HG03571 (cell line): ENCODE measurements around the gene SVOPL.
"Not testable (repeated sequence)": the region's sequence is repeated elsewhere in the genome, so short reads cannot be mapped to it uniquely, and the experiment has no call there.

ENCODE experiments used
- ATAC-seq: cut with Tn5 transposase; IDR thresholded peaks from one replicate; pipeline ENCODE4 v1.9.1; 2021; ENCODE audit not compliant: unreplicated experiment

Gene SVOPL

DNA sequence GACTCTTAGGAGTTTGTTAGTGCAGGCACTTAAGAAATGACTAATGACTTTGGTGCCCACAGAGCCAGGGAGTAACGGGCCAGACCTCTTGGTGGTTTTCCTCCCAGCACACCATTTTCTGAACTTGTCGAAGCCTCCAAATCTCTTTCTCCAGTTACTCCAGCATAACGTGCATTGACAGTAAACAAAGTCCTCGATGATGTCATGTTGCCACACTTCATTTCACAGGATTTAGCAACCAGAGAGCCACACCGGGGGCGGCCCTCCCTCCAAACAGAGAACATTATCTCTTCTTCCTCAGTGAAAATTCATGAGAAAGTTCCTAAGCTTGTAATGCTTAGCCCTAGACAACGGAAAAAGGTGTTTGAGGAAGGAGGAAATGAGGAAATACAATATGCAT lies 4.0 kb upstream of the SVOPL start:
- no peak for ATAC-seq

DNA sequence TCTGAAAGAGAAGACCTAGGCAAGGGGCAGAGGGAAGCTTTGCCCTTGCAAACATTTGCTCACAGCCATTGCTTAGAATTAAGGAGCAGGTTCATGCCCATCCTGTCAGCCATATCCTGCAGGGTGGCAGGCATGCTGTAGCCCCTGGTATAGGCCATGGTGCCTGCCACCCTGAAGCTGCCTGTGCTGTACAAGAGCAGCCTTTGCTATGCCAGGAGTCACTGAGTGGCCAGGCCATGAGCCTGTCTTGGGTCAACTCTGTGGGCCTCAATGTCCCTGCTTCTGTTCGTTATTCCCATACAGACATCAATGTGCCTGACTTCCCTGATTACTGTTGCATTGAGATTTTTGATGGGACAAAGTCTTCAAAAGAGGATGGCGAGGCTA lies 368 bp upstream of the SVOPL start:
- no peak for ATAC-seq

DNA sequence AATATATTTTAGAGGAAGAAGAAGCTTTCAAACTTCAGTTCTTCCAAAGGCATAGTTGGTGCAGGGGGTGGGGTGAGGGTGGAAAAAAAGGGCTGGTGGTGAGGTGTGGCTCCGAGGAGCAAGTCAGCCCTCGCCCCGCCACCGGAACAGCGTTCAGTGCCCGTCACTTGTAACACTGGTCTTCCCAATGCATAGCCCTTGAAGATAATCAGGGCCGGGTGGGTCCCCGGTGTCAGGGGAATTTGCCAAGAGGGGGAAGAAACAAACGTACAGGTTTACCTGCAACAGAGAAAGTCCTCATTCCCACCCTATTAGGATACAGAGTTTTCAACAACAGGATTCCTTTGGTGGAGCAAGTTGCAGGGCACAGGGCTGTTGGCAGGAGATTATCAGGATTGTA lies 1.5 kb downstream of the SVOPL start:
- ATAC-seq = no peak

DNA sequence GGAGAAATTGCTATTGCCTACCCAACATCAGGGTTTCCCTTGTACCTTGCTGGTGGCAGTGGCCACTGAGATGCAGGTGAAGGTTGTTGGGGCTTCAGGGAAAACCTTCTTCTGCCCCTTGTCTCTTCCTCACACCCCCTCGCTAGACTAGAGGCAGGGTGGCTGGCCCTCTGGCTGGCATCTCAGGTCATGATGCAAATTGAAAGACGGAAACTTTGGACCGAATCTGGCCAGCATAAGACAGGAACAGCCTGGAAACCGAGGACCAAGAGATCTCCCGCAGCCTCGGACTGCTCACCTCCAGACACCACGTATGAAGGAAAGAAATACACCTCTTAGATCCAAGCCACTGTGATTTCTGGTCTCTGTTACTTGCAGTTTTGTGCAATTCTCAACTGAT lies 2.9 kb downstream of the SVOPL start:
- no peak for ATAC-seq

DNA sequence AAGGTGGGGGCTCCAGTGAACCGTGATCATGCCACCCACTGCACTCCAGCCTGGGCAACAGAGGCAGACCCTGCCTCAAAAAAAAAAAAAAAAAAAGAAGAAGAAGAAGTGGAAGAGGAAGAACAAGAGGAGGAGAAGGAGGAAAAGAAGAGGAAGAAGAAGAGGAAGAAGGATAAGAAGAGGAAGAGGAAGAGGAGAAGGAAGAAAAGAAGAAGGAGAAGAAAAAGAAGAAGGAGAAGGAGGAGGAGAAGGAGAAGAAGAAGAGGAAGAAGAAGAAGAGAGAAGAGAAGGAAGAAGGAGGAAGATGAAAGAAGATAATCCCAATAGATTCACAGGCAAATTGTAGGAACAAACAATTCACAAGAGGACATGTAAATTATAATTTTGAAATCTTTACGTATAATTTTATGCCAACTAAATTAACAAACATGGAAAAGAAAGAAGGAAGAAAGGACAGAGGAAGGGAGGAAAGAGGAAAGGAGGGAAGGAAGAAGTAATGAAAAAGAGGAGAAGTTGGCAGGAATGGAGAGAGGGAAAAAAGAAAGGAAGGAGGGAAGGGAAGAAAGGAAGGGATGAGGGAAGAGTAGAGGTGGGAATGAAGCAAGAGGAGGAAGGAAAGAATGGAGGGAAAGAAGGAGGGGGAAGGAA lies 3.5 kb downstream of the SVOPL start:
- ATAC-seq = no peak

DNA sequence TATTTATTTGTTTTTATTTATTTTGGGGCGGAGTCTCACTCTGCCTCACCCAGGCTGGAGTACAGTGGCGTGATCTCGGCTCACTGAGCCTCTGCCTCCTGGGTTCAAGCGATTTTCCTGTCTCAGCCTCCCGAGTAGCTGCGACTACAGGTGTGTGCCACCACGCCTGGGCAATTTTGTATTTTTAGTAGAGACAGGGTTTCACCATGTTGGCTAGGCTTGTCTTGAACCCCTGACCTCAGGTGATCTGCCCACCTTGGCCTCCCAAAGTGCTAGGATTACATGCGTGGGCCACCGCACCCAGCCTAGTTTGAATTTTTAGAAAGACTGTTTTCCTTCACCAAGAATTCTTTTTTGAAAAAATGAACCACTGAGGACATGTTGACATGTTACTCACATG lies 5.4 kb downstream of the SVOPL start:
- not testable (repeated sequence) for ATAC-seq

DNA sequence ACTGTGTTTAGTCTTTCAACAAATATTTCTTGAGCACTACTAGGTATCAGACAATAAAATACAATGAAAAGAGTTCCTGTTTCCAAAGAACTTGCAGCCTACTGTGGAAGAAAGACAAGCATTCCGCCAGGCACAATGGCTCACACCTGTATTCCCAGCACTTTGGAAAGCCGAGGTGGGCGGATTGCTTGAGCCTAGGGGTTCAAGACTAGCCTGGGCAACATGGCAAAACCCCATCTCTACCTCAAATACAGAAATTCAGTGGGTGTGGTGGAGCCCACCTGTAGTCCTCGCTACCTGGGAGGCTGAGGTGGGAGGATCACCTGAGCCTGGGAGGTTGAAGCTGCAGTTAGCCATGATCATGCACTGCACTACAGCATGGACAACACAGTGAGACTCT lies 6.1 kb downstream of the SVOPL start:
- no peak for ATAC-seq

DNA sequence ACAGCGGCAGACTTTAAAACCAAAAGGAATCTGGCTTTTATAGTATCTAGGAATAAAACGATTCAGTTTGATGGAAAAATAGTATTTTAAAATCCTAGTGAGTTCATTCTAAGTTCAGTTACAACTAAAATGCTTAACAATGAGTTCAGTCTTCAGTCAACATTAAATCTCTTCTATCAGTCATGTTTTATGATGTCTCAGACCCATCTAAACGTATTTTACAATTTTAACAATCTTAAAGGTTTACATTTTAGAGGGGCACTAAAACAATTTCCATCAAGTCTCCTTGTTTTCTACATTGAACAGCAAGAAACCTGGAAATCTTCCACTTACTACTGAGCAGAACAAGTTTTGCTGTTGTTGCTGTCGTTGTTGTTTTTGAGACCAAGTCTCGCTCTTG lies 10.0 kb downstream of the SVOPL start:
- no peak for ATAC-seq

DNA sequence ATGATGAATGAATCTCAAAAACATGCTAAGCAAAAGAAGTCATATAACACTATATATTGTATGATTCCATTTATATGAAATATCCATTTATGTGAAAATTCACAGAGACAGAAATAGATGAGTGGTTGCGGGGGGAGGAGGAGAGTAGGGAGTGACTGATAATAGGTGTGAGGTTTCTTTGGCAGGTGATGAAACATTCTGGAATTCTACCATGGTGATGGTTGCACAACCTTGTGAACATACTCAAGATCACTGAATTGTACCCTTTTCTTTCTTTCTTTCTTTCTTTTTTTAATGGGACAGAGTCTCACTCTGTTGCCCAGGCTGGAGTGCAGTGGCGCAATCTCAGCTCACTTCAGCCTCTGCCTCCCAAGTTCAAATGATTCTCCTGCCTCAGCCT lies 10.7 kb downstream of the SVOPL start:
- no peak for ATAC-seq

DNA sequence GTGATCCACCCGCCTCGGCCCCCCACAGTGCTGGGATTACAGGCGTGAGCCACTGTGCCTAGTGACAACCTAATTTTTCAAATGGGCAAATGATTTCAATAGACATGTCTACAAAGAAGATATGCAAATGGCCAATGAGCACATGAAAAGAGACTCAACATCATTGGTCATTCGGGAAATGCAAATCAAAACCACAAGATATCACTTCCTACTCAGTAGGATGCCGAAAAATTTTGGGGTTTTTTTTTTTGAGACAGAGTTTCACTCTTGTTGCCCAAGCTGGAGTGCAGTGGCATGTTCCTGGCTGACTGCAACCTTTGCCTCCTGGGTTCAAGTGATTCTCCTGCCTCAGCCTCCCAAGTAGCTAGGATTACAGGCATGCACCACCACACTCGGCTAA lies 13.1 kb downstream of the SVOPL start:
- not testable (repeated sequence) for ATAC-seq

DNA sequence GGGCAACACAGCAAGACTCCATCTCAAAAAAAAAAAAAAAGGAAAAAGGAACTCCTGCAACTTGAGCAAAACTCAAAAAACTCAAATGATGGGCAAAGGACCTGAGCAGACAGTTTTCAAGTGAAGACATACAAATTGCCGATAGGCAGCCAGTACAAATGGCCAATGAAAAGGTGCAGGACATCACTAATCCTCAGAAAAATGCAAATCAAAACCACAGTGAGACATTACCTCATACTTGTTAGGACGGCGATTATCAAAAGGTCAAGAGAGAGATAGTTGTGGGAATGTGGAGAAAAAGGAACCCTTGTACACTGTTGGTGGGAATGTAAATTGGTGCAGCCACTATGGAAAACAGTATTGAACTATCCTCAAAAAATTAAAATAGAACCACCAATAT lies 16.8 kb downstream of the SVOPL start:
- ATAC-seq = no peak

DNA sequence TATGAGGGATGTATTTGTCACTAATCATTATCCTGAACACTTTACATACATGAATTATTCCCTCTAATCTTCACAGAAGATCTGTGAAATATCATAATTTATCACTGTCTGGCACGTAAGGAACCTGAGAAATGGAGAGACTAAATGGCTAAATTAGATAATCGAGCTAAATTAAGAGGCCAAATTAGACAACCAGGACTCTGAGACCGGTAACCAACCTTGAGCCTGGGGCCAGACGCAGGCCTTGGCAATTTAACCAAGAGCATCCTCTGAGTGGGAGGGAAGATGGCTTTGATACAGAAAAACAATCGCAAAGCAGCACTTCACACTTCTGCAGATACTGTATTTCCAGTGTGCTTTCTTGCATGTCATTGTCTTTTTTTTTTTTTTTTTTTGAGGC lies 21.4 kb downstream of the SVOPL start:
- ATAC-seq = no peak

DNA sequence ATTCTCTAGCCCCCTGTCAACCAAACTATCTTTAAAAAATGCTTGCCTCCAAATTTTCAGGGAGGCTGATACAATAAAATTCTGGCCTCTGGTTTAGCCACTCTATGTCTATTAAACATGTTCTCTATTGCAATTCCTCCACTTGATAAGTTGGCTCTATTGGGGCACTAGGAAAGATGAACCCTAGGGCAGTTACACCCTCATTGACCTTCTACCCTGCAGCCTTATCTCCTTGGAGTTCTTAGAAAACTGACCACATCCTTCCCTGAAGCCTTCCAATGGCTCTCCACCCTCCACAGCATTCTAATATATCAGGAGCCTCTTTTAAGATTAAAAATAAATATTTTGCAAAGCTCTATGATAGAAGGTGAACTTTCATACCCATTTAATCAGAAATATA lies 30.6 kb downstream of the SVOPL start:
- ATAC-seq = no peak

DNA sequence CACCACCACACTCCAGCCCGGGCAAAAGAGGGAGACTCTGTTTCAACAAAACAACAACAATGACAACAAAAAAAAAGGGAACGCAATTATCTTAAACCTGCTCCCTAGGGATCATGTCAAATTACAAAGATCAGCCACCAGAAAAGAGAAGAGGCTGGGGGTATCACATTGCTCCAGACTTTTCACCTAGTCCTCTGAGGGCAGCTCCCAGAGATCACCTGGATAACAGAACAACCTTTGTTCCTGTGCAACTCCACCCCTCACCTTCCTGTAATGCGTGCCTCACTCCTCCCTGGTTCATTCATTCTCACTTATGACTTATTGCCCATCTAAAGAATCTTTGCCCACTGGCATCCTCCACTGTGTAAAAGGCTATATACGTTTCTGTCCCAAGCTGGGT lies 31.8 kb downstream of the SVOPL start:
- ATAC-seq = no peak

DNA sequence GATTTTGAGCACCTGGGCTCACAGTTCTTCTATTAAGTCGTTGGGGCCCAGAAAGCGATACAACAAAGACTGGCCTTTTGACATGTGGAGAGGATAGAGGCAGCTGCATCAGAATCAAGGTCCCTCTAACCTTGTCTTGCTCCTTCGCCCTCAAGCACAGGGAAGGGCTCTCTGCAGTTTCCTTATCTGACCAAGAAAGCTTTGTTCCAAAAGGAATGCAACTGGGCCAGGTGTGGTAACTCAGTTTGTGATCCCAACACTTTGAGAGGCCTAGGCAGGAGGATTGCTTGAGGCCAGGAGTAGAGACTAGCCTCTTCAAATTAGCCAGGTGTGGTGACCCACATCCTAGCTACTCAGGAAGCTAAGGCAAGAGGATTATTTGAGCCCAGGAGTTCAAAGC lies 32.2 kb downstream of the SVOPL start:
- ATAC-seq = no peak

DNA sequence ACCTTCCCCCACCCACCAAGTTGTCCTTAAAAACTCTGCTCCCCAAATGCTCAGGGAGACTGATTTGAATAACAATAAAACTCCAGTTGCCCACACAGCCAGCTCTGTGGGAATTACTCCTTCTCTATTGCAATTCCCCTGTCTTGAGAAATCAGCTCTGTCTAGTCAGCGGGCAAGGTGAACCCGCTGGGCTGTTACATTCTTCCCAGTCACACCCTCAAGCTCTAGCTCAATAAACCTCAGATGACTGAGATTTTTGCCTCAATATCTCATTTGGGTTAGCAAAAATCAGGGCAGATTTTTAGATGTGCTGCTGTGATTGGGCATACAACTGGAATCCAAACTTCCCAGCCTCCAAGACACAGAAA lies 32.9 kb downstream of the SVOPL start:
- no peak for ATAC-seq

DNA sequence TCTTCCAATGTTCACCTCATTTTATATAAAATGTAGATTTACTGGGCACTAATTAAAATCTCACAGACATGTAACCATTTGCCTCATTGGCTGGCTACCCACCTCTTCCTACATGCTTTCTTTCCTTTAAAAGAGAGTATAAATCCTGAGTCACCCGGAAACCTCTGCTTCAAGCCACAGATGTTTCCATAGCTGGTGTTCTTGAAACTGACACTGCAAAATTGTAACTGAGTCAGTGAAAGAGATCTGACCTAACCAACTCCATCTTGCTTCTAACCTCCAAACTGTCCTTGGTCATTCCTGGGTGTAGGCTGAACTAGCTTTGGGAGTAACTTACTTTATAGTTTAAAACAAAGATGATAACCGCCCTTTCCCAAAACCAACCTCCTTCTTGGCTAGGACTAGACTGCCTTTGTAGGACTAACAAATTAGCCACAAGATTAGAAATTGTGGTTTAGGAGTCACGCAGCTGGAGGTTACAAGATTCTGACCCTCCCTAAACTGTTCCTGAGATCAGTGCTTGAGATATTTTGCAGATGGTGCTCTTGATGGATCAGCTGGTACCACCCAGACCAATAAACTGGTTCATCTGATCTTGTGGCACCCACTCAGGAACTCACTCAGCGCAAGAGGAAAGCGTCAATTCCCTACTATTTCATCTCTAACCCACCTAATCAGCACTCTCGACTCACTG lies 33.5 kb downstream of the SVOPL start:
- ATAC-seq = no peak

DNA sequence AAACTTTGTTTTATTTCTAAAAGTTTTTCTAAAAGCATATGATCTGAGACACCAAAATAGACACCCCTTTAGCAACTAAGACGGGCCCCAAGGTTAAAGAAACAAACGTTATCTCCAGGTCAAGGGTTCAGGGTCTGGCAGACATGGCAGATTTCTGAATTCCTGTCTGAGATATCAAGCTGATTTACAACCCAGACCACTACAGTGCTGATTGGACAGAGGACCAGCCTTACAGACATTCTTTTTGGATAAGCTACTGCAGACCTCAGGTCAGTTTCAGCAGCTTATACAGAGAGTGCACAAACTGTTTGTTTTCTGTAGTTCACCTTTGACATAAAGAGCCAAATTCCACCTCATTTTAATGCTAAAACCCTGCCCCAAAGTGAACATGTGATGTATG lies 34.8 kb downstream of the SVOPL start:
- ATAC-seq = no peak

DNA sequence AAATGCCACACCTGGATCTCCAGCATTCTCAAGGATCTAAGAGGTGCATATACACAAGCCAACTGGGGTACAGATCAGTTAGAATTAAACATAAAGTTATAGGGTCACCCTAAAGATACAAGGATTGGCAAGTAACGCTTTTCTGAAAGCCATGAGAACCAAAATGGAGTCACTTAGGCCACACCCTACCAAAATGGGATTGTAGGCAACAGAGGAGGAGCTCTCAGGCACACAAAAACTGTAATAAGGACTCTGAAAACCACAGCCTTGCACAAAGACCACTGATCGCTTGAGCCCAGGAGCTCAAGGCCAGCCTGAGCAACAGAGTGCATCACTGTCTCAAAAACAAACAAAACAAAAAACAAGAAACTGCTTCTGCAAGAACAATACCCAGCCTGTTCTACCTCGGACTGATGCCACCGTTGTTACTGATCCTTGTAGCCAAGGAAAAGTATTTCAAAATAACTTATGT lies 35.5 kb downstream of the SVOPL start:
- no peak for ATAC-seq

DNA sequence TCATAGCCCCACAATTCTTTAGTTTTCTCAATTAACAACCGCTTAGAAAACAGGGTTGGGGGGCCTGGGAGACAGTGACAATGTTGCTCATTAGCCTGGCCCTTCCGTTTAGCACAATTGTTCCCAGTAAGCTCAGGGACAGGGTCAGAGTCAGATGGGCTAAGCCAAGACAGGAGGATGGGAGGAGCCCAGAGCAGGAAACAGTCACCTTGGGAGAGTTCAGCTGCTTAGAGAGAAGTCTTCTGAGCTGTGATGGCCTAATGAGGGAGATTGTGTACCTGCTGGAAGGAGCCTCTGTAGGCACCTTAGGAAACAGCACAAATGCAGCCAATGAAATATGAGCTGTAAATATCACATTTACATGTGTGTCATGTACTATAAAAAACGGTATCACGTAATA lies 35.9 kb downstream of the SVOPL start:
- ATAC-seq = no peak

DNA sequence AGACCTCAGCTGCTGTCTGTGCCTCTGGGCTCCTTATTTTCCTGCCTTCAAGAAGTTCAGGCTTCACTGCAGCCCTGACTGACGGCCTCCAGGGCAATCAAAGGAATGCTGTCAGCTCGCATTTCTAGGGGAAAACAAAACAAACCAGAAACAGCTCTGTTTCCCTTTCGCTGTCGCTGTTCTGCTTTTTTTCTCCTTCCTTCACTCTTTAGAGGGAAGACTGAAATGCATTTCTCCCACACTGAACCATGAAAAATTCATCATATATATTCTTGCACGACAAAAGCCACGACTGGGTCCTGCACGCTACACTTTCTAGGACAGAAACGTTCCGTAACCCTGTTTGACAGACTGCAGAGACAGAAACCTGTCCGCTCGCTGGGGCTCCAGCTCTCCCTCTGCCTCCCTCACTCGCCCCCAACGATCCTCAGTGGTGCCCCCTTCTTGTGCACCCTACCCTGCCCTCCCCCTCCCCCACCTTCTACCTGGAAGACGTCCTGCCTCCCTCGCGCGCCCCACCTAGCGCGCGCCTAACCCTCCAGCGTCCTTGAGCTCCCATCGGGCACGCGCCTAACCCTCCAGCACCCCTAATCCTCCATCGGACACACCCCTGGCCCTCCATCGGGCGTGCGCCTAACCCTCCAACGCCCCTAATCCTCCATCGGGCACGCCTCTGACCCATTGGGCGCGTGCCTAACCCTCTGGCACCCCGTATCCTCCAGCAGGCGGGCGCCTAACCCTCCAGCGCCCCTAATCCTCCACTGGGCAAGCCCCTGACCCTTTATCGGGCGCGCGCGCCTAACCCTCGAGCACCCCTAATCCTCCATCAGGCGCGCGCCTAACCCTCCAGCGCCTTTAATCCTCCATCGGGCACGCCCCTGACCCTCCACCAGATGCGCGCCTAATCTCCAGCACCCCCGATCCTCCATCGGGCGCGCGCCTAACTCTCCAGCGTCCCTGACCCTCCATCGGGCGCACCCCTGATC lies 37.1 kb downstream of the SVOPL start:
- no peak for ATAC-seq

DNA sequence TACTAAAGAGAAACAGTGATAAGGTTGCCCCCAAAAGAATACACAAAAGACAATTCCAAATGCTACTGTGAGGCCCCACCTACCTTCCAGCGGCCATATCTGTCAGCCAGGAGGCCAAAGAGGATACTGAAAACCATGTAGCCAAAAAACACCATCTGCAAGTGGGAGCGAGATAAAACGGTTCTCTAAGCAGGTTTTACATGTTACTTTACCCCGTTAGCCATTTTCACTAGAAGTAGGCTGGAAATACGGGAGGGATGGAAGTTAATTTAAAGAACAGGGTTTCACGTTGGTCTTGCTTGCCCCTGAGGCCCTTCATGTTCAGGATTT lies 38.2 kb downstream of the SVOPL start:
- no peak for ATAC-seq
